ENCODE measurements around the gene MTOR. TPM values are rescaled to one million over a fixed set of nuclear protein-coding genes. Genes with fewer than 3 reads are reported as not detected.
A peak's percentile ranks its signal among the peaks of the same experiment; 100 is the strongest.
"Not testable (repeated sequence)": the region's sequence is repeated elsewhere in the genome, so short reads cannot be mapped to it uniquely, and the experiment has no call there.

MTOR gene
- total RNA-seq (10 to 100 TPM; 11.7 to 32.4 (median 21.3) TPM), polyA plus RNA-seq (10 to 100 TPM; 12.1 to 27.9 TPM)
- long read RNA-seq, donor 1, full-length matches to known transcripts = 5 of 28 reads
- long read RNA-seq, donor 1, partial matches to known transcripts = 21 of 28 reads
- long read RNA-seq, donor 1, other reads (novel, unspliced or antisense) = 2 of 28 reads
- long read RNA-seq, donor 2, partial matches to known transcripts = 28 of 30 reads
- long read RNA-seq, donor 2, other reads (novel, unspliced or antisense) = 0 of 30 reads
- long read RNA-seq, donor 3, partial matches to known transcripts = 23 of 27 reads
- long read RNA-seq, donor 3, other reads (novel, unspliced or antisense) = 4 of 27 reads

DNA sequence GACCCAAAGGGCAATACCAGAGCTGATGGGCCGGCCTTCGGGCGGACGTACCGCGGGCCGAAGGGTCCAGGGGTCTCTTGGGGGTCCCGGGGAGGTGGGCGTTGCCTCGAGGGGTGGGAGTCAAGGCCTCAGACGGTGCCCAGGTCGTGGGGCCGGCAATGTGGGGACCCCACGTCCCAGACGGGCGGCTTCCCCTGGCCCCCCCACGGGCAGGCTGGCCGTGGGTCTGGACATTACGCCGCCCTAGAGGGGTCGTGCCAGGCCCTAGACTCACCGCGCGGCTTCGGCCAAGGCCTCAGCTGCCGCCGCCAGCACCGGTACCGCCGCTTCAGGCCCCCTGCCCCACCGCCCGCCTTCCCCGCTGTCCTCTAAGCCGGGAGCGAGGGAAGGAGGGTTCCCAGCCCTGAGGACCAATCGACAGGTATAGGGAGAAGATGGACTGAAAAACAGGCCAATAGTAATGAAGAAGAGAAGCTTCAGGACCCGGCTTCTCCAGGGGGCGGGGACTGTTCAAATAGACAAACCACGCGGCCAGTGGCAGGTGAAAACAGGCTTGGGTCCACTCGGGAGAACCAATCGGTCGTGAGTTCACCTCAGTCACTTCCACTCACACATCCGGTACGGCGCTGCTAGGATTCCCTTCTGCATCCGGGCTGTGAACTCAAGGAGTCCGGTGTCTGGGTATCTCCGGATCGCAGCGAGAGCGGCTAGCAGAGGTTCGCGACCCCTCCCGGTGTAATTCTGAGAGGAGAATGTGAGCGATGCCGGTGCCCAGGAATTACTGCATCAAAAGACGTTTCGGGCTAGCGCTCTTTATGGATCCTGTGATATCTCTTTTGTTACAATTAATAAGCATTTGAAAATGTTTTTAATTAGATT is at the start of gene MTOR:
MTOR (minus strand) TSS at position 381 of the 879 bp plus-strand sequence. CDS start 3,142 bp downstream, outside the sequence.
- peak within 1 kb of the TSS; percentile 88 for H3K4me3 ChIP-seq
- intact Hi-C loops (cut with DNase I) = no loop called here
- peak within 1 kb of the TSS; percentile 13 to 24 for H3K27ac ChIP-seq
- no peaks in the 10 kb centered on the region for H3K36me3 ChIP-seq
- 1% methylated on average over 57 to 60 of the region's 60 CpGs for WGBS, 3 donors
- H3K9me3 ChIP-seq = no peaks in the 10 kb centered on the region
- TF ChIP-seq, protein P1, sequence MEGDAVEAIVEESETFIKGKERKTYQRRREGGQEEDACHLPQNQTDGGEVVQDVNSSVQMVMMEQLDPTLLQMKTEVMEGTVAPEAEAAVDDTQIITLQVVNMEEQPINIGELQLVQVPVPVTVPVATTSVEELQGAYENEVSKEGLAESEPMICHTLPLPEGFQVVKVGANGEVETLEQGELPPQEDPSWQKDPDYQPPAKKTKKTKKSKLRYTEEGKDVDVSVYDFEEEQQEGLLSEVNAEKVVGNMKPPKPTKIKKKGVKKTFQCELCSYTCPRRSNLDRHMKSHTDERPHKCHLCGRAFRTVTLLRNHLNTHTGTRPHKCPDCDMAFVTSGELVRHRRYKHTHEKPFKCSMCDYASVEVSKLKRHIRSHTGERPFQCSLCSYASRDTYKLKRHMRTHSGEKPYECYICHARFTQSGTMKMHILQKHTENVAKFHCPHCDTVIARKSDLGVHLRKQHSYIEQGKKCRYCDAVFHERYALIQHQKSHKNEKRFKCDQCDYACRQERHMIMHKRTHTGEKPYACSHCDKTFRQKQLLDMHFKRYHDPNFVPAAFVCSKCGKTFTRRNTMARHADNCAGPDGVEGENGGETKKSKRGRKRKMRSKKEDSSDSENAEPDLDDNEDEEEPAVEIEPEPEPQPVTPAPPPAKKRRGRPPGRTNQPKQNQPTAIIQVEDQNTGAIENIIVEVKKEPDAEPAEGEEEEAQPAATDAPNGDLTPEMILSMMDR (IDR thresholded peaks at IDR 0.05) = peak in 1 of 3 donors; percentile 6
- TF ChIP-seq EP300 (IDR thresholded peaks at IDR 0.05) (no peak), POLR2A (IDR thresholded peaks at IDR 0.05) (peak; percentile 40)
- no peaks in the 10 kb centered on the region for H3K27me3 ChIP-seq
- peaks cover 3% of the 10 kb centered on the region for H3K4me1 ChIP-seq (ENCODE audit: insufficient read depth)
- peak; percentile 96 to 98 (median 98) for DNase-seq

DNA sequence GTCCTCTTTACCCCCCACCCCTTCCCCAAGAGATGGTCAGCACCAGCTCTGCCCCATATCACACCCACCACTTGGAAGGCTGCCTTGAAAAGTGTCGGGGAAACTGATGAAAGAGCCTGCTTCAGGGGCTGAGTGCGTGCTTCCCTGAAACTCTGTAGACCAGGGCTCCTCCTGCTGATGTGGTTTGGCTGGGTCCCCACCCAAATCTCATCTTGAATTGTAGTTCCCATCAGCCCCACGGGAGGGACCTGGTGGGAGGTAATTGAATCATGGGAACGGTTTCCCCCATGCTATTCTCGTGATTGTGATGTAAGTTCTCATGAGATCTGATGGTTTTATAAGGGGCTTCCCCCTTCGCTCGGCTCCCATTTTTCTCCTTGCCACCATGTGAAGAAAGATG is 47.0 kb upstream of the MTOR start:
- TF ChIP-seq EP300 (IDR thresholded peaks at IDR 0.05) = no peak
- TF ChIP-seq POLR2A (IDR thresholded peaks at IDR 0.05) = no peak
- TF ChIP-seq, protein P1 (IDR thresholded peaks at IDR 0.05) = no peak
- Histone ChIP-seq H3K27me3 (no peaks in the 10 kb centered on the region), H3K9me3 (no peaks in the 10 kb centered on the region), H3K4me1 (ENCODE audit: insufficient read depth) (no peaks in the 10 kb centered on the region), H3K36me3 (no peaks in the 10 kb centered on the region), H3K4me3 (no peak overlapping the region), H3K27ac (no peak overlapping the region)
- WGBS, 3 donors = 86% methylated on average over 7 of the region's 7 CpGs
- intact Hi-C loops (cut with DNase I) = no loop called here
- DNase-seq = no peak

DNA sequence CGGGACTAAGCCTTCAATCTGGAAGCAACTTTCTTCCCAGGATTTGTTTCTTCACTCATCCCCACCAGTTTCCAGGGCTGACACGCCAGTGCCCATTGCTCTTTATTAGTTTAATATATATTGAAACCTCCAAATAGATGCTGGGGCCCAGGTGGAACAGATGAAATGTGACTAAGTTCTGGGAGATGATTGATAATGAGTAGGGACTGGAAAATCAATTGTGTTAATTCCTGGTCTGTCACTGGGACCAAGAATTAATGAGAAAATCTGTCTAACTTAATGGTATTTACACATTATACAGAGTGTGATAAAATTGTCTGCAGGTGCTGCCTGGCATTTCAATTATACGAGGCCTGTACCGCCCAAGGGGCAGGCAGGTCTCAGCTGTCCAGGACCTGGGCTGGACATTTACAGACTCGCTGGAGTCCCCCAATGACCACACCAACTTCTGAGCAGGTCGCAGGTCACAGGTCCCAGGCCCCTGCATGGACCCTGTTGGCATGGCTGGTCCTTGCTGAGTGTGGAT is 46.4 kb upstream of the MTOR start:
- H3K27ac ChIP-seq = no peak overlapping the region
- no peaks in the 10 kb centered on the region for H3K9me3 ChIP-seq
- TF ChIP-seq, protein P1 (IDR thresholded peaks at IDR 0.05) = no peak
- TF ChIP-seq EP300 (IDR thresholded peaks at IDR 0.05) (no peak), POLR2A (IDR thresholded peaks at IDR 0.05) (no peak)
- no peaks in the 10 kb centered on the region for H3K4me1 ChIP-seq (ENCODE audit: insufficient read depth)
- no peaks in the 10 kb centered on the region for H3K27me3 ChIP-seq
- H3K36me3 ChIP-seq = no peaks in the 10 kb centered on the region
- DNase-seq = no peak
- H3K4me3 ChIP-seq = no peak overlapping the region
- intact Hi-C loops (cut with DNase I) = no loop called here
- WGBS, 3 donors = 86 to 90% (median 88%) methylated on average over 6 of the region's 6 CpGs

DNA sequence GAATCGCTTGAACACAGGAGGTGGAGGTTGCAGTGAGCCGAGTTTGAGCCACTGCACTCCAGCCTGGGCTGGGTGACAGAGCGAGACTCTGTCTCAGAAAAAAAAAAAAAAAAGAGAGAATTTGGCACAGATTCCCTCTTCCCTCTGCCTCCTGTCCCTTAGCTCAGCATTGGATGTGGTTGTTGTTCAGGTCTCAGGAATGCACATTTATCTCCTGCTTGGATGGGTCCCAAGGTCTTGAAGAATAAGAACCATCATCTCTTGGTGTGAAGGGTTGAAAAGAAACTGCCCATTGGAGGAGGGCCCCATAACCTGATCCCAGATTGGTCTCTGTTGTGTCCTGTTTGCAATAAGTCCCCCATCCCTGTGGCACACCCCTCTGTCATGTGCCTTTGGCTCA is 45.5 kb upstream of the MTOR start:
- Histone ChIP-seq H3K4me1 (ENCODE audit: insufficient read depth) (no peaks in the 10 kb centered on the region), H3K27ac (no peak overlapping the region), H3K4me3 (no peak overlapping the region), H3K9me3 (no peaks in the 10 kb centered on the region), H3K27me3 (no peaks in the 10 kb centered on the region), H3K36me3 (no peaks in the 10 kb centered on the region)
- WGBS, 3 donors = 57 to 65% (median 57%) methylated on average over 3 of the region's 3 CpGs
- intact Hi-C loops (cut with DNase I) = no loop called here
- DNase-seq = no peak
- TF ChIP-seq, protein P1 (IDR thresholded peaks at IDR 0.05) = no peak
- no peak for TF ChIP-seq EP300 (IDR thresholded peaks at IDR 0.05)
- no peak for TF ChIP-seq POLR2A (IDR thresholded peaks at IDR 0.05)

DNA sequence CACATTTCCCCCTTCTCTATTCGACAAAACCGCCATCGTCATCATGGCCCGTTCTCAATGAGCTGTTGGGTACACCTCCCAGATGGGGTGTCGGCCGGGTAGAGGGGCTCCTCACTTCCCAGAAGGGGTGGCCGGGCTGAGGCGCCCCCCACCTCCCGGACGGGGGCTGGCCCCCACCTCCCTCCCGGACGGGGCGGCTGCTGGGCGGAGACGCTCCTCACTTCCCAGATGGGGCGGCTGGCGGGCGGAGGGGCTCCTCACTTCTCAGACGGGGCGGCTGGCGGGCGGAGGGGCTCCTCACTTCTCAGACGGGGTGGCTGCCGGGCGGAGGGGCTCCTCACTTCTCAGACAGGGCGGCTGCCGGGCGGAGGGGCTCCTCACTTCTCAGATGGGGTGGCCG is 43.2 kb upstream of the MTOR start:
- DNase-seq; H3K4me3 ChIP-seq; H3K9me3 ChIP-seq; H3K4me1 ChIP-seq (ENCODE audit: insufficient read depth); H3K36me3 ChIP-seq; H3K27me3 ChIP-seq; H3K27ac ChIP-seq; intact Hi-C loops (cut with DNase I): not testable (repeated sequence)
- 88 to 89% (median 89%) methylated on average over 24 to 29 of the region's 29 CpGs for WGBS, 3 donors

Measured in ovary (tissue), 10 donors.